ENCODE measurements around the gene WDFY3.

WDFY3 gene, protein sequence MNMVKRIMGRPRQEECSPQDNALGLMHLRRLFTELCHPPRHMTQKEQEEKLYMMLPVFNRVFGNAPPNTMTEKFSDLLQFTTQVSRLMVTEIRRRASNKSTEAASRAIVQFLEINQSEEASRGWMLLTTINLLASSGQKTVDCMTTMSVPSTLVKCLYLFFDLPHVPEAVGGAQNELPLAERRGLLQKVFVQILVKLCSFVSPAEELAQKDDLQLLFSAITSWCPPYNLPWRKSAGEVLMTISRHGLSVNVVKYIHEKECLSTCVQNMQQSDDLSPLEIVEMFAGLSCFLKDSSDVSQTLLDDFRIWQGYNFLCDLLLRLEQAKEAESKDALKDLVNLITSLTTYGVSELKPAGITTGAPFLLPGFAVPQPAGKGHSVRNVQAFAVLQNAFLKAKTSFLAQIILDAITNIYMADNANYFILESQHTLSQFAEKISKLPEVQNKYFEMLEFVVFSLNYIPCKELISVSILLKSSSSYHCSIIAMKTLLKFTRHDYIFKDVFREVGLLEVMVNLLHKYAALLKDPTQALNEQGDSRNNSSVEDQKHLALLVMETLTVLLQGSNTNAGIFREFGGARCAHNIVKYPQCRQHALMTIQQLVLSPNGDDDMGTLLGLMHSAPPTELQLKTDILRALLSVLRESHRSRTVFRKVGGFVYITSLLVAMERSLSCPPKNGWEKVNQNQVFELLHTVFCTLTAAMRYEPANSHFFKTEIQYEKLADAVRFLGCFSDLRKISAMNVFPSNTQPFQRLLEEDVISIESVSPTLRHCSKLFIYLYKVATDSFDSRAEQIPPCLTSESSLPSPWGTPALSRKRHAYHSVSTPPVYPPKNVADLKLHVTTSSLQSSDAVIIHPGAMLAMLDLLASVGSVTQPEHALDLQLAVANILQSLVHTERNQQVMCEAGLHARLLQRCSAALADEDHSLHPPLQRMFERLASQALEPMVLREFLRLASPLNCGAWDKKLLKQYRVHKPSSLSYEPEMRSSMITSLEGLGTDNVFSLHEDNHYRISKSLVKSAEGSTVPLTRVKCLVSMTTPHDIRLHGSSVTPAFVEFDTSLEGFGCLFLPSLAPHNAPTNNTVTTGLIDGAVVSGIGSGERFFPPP (N-terminal part only)
- total RNA-seq = 0.20 to 1.7 reads per million in 2 donors

DNA sequence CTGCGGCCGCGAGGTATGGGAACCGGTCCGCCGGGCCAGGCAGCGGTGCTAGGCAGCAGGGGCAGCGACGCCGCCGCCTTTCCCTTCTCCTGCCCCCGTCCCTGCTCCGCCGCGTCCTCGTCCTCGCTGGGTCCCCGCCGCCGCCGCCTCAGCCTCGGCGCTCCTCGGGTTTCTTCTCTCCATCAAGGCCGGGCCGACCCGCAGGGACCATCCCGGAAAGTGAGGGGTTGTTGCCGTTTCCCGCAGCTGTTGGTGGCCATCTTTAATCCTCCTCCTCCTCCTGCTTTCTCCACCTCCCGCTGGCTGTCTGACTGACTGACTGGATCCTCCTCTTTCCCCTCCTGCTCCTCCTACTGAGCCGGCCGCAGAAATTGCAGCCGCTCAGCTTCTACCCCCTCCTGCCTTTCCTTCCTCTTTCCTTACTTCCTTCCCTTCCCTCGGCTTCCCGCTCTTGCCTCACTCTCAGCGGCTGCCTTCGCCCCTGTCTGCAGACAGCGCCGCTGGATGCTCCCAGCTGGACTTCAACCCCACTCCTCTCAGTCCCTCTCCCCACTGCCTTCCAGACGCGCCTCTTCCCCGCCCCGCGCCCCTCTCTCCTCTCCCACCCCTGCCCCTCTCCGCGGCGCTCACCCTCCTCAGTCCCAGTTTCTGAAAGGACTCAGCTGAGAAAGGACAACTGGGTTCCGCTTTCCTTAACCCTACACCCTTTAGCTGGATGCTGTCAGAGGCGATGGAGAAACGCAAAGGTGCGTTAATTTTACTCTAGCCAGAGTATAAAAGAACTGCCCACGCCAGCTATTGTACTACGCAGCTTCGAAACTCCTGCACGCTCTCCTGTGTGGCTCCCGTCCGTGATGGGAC is at the start of gene WDFY3:
Gene WDFY3 (minus strand): TSS at position 309 of the 861 bp plus-strand sequence. CDS start 106,099 bp downstream, outside the sequence.
- DNase-seq = peak; percentile 3

DNA sequence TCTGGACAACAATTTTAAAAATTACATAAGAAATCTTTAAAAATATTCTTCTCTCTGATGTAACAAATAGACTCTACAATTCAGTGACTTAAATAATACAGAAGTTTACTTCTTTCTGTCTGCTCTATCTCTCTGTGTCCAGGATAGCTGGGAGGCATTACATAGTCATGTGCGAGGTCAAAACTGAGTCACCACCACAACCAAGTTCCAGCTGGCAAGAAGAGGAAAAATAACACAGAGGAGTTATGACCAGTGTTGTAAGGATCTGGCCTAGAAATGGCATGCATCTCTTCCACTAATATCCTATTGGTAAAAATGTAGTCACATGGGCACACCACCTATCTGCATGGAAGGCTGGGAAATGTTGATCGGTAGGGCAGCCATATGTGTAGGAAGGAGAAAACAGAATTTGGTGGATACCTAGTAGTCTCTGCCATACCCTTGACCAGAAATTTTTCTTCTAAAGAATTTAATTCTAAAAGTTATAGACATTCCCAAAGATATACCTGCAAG is 39.4 kb upstream of the WDFY3 start:
- no peak for DNase-seq

DNA sequence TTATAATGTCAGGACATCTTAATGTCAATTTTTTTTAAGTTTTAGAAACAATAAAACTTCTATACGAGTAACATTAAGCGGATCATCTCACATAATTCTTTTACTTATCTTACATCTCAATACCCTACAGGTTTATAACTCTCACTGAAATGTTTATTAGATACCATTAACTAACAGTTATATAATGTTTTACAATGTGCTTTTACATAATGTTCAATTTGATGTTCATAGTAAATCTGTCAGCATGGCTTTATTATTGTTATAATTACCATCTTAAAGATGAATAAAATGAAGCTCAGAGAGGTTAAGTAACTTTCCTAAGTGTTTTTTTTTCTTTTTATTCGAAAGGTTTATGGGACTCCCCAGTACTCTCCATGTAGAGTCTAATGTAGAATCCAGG is 33.9 kb upstream of the WDFY3 start:
- no peak for DNase-seq

DNA sequence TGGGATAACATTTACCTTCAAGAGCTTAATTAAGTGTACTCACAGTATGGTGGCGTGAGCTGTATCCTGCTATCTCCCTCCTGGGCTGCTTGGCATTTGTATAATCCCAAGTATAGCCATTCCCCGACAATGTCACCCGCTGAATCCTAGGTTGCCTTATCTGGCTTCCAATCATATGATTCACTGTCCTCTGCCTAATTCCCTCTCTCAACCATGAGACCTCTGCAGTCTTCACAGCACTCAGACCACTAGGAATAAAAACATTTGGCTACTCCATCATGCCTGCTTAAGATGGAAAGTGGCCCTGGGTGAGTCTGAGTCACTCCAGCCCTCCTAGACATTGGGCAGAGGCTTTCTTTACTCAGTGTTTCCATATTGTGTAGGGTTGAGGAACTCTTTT is 28.9 kb upstream of the WDFY3 start:
- DNase-seq = no peak

DNA sequence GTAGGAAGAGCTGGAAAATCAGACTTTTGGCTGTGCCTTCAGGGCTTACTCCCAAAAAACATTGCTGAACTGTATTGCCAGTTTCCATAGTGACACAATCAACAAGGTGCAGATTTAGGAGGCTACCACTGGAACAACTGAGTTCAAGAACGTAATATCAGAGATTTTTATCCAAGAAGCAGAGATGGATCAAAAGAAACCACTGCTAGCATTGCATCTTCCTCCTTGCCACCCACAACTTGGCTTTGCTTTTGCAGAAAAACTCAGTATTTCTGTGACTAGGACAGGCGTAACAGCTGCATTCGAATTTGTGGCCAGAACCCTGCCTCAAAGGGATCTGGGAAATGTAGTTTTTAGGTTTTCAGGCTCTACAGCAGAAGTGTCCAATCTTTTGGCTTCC is 27.8 kb upstream of the WDFY3 start:
- DNase-seq = no peak

DNA sequence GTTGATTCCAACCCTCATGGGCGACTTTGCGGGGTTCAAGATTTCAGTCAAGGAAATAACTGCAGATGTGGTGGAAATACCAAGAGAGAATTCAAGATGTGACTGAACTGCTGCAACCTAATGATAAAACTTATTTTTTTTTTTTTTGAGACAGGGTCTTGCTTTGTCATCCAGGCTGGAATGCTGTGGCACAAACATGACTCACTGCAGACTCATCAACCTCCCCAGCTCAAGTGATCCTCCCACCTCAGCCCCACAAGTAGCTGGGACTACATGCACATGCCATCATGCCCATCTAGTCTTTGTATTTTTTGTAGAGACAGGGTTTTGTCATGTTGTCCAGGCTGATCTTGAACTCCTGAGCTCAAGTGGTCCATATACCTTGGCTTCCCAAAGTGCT is 19.5 kb upstream of the WDFY3 start:
- no peak for DNase-seq

DNA sequence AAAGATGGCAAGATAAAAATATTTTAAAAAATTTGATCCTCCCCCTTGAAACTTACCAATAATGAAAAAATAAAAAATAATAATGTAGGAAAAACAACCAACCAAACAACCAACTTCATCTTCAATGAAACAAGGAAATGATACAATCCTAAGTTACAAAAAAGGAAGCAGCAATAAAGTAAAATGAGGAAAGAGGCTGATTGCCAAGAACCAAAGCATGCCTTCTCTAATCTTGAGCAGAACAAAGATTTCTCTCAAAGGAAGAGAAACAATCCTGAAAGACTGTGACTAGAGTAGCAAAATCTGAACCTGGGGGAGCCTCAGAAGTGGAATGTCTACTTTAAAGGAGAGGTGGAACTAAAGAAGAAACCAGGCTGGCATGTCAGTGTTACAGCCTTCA is 10.9 kb upstream of the WDFY3 start:
- no peak for DNase-seq

DNA sequence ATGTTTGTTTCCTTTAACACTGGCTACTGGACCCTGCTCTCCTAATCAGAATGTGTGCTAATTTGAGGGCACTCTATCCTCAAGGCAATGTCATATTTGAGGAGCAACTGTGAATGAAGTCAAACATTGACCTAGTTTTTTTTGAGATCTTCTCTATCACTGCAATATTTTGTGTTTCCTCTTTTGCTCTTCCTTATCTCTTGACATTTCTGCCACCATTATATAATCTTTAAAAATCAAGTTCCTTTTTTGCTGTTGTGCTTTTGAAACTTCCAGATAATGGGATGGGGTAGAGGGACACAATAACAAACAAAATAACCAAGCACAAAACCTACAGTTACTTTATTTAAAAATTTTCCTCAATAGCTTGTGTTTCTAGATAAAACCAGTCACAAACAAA is 7.4 kb upstream of the WDFY3 start:
- no peak for DNase-seq

DNA sequence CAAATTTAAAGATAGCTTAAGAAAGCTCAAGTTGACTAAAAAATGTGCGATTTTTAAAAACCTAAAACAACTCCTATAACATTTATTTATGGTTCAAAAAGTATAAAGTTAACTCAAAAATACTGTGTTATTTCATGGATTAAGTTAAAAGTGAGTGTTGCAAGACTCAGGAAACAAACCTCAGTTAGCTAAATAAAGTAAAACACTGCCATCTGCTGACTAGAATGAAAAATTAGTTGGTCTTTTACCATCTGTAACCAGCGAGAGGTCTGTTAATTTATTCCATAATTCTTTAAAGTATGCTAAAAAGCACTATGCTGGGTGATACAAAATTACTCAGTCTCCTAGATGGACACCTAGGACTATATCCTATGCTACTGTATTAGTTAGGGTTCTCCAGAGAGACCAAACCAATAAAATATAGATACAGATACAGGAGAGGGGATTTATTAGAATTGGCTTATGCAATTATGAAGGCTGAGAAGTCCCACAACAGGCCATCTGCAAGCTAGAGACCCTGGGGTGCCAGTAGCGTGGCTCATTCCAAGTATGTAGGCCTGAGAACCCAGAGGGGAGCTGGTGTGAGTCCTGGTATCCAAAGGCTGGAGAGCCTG is 4.9 kb upstream of the WDFY3 start:
- no peak for DNase-seq

DNA sequence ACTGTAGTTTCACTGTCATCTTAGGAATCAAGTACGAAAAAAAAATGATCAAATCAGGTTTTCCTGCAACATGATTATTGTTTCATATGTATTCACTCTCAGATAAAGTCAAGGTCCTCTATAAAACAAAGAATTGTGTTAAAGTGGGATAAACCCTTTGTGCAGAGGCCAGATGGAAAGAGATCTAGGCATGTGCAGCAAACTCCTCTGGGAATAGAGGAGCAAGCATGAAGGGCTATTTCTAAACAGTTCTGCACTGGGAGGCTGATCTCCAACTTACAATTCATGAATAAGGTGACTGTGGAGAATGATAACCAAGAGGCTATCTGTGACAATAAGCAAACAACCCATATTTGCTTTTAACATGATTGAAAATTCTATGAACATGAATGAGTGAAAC is 2.4 kb upstream of the WDFY3 start:
- DNase-seq = no peak

DNA sequence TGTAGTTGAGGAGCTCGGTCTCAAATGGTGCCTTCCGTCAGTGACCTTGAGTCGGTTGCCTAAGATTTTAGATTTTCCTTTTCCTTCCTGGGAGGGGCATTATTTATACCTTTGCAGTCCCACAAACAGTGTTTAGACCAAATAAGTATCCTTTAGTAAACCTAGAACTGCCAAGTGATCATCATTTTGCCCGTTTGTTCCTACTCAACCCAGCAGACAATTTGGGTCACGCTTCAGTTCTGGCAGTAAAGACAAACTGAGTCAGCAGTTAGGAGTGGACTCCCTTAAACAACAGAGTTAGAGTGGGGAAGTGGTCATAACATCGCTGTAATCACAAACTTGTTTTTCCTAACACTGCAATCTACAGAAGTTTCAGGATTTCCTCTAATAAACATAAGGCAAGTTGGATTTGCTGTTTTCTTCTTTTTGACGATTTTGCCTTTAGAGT is 777 bp upstream of the WDFY3 start:
- DNase-seq = no peak

DNA sequence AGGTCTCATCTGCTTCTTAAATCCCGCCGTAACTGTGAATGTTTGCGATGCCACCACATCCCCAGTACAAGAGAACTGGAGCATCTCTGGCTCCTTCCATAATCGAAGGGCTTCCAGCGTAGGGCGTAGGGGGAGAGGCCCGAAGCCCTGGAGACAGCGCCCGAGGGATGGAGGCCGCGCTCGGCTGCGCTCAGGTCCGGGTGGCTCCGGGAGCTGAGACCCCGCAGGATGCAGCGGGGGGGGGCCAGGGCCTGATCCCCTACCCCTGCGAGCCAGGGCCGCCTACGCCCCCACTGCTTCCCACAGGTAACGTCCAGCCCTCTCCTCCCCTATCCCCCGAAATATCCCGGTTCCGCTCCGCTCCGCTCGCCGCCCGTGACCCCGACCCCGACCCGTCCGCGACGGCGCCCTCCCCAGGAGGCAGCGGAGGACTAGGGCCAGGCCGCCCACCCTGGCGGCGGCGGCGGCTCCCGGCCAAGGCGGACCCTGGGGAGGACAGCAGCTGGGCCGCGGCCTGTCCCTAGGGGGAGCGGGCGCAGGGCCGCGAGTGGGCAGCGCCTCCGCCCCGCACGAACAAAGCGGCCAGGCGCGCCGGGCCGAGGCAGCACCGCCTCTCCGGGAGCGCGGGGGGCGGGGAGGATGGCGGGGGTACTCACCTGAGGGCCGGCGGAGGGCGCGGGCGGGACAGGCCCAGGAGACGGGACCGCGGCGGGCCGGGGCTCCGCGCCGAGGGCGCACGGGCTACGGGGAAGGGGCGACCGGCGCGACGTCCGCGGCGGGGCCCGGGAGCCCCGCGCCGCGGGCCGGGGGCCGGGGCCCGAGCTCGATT is 723 bp downstream of the WDFY3 start:
- DNase-seq = no peak

DNA sequence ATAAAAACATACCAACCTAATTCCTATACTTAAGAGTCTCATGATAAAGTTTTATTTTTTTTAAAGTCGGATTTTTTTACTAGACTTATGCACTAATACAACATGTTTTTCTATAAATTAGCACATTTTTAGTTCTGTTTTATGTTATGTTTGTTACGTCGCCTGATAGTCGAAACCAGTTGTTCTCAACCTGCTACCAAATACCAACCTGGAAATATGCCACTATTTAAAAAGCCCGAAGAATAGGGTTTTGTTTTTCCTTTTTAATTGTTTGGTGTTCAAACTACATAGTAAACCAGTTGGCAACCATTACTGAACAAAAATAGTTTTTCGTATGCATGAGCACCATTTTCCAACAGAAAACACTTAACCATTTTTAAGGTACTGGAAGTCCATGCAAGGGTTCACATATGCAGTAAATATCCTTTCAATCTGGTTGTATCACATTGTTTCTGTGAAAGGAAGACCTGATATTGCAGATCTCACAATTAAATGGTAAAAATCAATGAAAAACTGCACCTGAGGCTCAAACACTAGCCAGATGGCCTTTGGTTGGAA is 1.4 kb downstream of the WDFY3 start:
- DNase-seq = no peak

DNA sequence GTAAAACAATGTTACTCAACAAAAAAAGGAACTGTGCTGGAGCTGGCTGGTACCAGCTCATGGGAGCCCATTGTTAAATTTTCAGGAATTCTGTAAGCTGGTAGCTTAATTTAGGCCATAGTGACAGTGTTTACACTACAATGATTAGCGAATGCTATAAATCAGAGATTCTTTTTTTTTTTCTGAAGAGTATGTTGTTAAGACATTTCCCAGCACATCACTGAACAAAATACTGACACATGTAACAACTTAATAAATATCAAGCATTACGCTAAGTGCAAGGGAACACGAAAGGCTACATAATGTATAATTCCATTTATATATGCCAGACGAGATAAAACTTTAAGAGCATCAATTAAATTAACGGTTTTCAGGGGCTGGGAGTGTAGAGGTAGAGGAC is 4.4 kb downstream of the WDFY3 start:
- no peak for DNase-seq

DNA sequence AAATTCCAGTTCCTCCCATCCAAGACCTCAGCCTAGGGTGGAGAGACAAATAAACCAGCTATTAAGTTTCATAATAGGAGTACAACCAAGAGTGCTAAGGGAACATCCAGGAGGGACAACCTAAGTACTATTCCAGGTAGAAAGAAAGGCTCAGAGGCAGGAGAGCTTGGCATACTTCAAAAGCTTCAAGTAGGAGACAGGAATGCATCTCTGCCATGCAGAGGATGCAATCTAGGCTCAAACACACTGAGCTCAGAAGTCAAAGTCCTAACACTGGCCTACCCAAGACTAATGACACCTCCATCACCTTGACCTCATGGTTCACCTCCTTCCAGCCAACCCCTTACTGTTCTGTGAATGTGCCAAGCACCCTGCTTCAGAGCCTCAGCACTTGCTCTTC is 8.1 kb downstream of the WDFY3 start:
- DNase-seq = no peak

DNA sequence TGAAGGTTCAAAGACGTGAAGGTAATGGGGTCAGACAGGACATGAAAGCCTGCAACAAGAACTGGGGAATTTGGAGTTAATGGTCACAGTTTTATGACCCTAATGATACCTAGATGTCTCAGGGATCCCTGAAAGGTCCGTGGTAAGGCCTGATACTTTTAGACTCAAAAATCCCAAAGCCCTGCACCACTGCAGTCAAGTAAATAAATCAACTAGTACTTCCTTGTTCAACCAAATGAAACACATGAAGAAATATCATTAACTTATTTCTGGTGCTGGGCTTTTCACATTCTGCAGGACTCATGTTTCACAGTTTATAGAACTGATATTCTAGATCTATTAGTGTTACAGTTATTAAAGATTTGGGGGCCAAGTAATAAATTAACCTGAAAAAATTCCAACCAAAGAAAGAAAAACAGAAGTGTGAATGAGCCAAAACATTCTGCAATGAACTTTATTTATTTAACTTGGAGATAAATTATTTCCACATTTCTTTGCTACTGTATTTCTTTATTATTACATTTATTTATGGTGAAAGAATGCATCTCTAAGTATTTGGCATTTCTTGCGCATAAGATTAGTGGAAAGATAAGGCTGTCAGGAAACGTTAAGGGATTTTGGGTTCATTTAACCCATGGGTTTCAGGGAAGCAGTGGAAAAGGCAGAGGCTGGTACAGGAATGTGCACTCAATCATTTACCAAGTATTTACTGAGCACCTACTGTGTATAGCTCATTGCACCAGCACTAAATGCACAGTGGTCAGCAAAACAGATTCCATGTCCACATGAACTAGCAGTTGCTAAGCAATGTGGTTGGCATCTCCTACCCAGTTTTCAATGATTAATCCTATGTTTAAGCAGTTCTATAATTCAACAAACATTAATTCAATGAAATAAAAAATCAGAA is 8.7 kb downstream of the WDFY3 start:
- no peak for DNase-seq

DNA sequence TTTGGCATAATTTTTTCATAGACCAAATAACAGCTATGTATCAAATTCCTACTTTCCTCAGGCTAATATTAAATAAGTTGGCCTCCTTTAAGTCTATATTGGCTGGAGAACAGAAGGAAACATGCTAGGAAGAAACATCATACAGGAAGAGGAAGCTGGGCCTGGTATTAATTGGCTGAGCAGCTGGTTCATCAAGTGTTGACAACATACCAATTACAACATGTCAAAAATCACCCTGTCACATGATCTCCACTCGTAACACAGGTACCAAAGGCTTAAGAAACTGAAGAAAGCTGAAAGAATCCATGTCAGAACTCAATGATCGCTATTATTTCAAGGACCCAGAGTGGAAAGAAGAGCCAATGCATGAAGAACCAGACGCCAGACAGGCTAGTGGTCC is 10.5 kb downstream of the WDFY3 start:
- no peak for DNase-seq

DNA sequence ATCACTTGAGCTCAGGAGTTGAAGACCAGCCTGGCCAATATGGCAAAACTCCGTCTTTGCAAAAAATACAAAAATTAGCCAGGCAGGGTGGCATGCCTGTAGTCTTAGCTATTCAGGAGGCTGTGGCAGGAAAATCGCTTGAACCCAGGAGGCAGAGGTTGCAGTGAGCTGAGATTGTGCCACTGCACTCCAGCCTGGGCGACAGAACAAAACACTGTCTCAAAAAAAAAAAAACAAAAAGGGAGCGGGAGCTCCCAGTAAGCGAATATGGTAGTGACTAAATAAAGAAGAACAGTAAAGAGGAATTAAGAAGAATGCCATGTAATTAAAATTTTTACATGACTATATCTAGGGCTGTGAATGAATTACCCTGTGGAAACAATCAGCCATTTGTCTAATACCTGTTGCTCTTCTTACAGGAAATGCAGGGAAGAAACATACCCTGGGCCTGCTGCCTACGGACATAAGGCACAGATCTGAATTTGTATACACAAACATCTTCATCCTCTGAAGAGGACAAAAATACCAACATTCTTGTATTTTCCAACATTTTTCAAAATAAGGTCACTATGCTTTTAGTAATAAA is 11.4 kb downstream of the WDFY3 start:
- DNase-seq = no peak

DNA sequence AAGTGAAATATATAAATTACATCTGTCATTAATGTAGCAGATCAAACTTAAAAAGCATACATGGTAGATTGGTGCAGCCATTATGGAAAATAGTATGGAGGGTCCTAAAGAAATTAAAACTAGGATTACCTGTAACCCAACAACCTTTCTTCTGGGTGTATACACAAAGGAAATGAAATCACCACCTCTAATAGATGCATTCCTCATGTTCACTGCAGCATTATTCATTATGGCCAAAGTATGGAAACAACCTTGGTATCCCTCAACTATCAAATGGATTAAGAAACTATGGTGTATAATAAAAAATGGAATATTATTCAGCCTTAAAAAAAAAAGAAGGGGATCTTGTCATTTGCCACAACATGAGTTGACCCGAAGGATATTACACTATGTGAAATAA is 13.7 kb downstream of the WDFY3 start:
- no peak for DNase-seq
